Common myeloid progenitor, CD34-positive (primary cell): ENCODE measurements around the gene MAB21L4.

Source experiments
- CTCF ChIA-PET: fragments of 350-600 bp; sonication (Branson Sonifier 250); formaldehyde crosslinking; loops from one replicate; lab custom pipeline; 2021; ENCODE audit warnings: antibody characterized with exemption; lab: Charles Lee
- POLR2A ChIA-PET: fragments of 350-600 bp; sonication (Branson Sonifier 250); formaldehyde crosslinking; loops from one replicate; lab custom pipeline; 2021; ENCODE audit warnings: antibody characterized with exemption; lab: Charles Lee
- DNase-seq, 3 donors: peaks; one replicate each; pipeline versions ENCODE4 v3.0.0 to v3.0.0-alpha.2; 2013
- H3K27ac ChIP-seq, 2 experiments: 1 replicate in 1 of 2; 2 replicates in 1 of 2; pipeline ENCODE4 v1.7.0; 2013; ENCODE audit warnings: inconsistent platforms in 2 of 2, low read length in 2 of 2, mild to moderate bottlenecking in 2 of 2, low read depth in 1 of 2, moderate library complexity in 1 of 2; ENCODE audit not compliant: severe bottlenecking in 2 of 2, insufficient read depth in 1 of 2, poor library complexity in 1 of 2
- H3K27me3 ChIP-seq, 5 experiments: replicated peaks in 2 of 5; 1 replicate in 3 of 5; 2 replicates in 2 of 5; pipeline versions ENCODE4 v1.6.1 to v1.7.0; 2013; ENCODE audit warnings: low read length in 4 of 5, mild to moderate bottlenecking in 2 of 5, moderate library complexity in 2 of 5, inconsistent platforms in 1 of 5; ENCODE audit not compliant: insufficient read depth in 5 of 5, control insufficient read depth in 4 of 5
- H3K36me3 ChIP-seq, 4 experiments: 1 replicate in 2 of 4; 2 replicates in 2 of 4; pipeline versions ENCODE4 v1.6.1 to v1.7.0; 2013; ENCODE audit warnings: low read length in 3 of 4, control low read depth in 1 of 4, mild to moderate bottlenecking in 1 of 4; ENCODE audit not compliant: control insufficient read depth in 4 of 4, insufficient read depth in 4 of 4
- H3K4me1 ChIP-seq, 4 experiments: 1 replicate in 3 of 4; 2 replicates in 1 of 4; pipeline versions ENCODE4 v1.6.1 to v1.7.1; 2013; ENCODE audit warnings: low read length in 3 of 4, mild to moderate bottlenecking in 3 of 4, control low read depth in 1 of 4, inconsistent platforms in 1 of 4, moderate library complexity in 1 of 4; ENCODE audit not compliant: control insufficient read depth in 4 of 4, insufficient read depth in 4 of 4; ENCODE audit errors: control extremely low read depth in 1 of 4
- H3K4me3 ChIP-seq, 7 experiments: 1 replicate in 4 of 7; 2 replicates in 3 of 7; pipeline versions ENCODE4 v1.5.1 to v1.7.0; 2013; ENCODE audit warnings: mild to moderate bottlenecking in 7 of 7, low read length in 6 of 7, moderate library complexity in 6 of 7, inconsistent platforms in 2 of 7, low read depth in 2 of 7, control low read depth in 1 of 7; ENCODE audit not compliant: insufficient read depth in 4 of 7, control insufficient read depth in 1 of 7; ENCODE audit errors: extremely low read depth in 1 of 7
- H3K9me3 ChIP-seq, 5 experiments: 1 replicate in 4 of 5; 2 replicates in 1 of 5; pipeline versions ENCODE4 v1.6.1 to v1.7.1; 2013; ENCODE audit warnings: low read length in 4 of 5, mild to moderate bottlenecking in 2 of 5, inconsistent platforms in 1 of 5, low read depth in 1 of 5, moderate library complexity in 1 of 5; ENCODE audit not compliant: control insufficient read depth in 4 of 5, insufficient read depth in 2 of 5; ENCODE audit errors: control extremely low read depth in 1 of 5
- WGBS: methylation state at CpG from one replicate; pipeline ENCODE4 v1.1.5; 2013; ENCODE audit not compliant: insufficient coverage; 5-methylcytosine and 5-hydroxymethylcytosine counted together

The MAB21L4 gene

GRCh38 chr2:240932724-240933047, 36.7 kb upstream of the MAB21L4 start:
- POLR2A ChIA-PET = no interaction called here
- CTCF ChIA-PET = no interaction called here
- H3K36me3 ChIP-seq = no peaks in the 10 kb centered on the region
- H3K4me3 ChIP-seq = no peak overlapping the region
- peaks cover 0 to 7% (median 2%) of the 10 kb centered on the region in 5 experiments for H3K9me3 ChIP-seq
- 95% methylated on average over 7 of the region's 11 CpGs for WGBS
- H3K27me3 ChIP-seq = peaks cover 0 to 6% (median 0%) of the 10 kb centered on the region in 5 experiments
- H3K4me1 ChIP-seq = no peaks in the 10 kb centered on the region
- no peak for DNase-seq
- no peak overlapping the region for H3K27ac ChIP-seq

DNA sequence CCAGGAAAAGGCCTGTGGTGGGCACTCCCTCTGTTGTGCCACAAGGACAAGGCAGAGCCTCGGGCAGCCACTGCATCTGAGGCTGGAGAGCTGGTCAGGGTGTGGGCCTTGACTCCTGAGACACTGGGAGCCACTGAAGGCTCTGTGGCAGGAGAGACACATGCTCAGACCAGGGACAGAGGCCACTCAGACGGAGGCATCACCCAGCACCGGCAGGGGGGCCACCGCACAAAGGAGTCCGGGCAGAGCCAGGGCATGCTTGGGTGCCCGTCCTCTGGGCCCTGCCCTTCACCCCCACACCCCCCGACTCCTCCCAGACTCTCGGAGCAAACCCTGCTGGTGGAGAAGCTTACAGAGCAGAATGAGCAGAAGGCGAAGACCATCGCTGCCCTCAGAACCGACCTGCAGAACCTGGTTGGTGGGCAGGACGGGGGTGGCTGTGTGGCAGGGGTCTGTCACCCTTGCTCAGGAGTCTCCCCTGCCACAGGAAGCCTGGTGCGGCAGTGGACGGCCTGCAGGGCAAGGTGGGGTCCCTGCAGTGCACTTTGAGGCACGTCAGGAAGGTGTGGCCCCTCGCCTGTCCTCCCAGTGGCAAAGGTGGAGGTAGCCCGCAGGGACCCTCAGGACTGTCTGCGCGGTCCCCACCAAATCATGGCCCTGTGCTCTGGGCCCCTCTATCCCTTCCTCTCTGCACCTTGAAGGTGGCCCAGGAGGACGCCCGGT, 36.2 kb upstream of the MAB21L4 start:
- Histone ChIP-seq H3K36me3 (no peaks in the 10 kb centered on the region), H3K4me3 (no peak overlapping the region), H3K27me3 (peaks cover 0 to 6% (median 0%) of the 10 kb centered on the region in 5 experiments), H3K9me3 (peaks cover 0 to 5% (median under 1%) of the 10 kb centered on the region in 5 experiments), H3K4me1 (no peaks in the 10 kb centered on the region), H3K27ac (no peak overlapping the region)
- DNase-seq = no peak
- ChIA-PET CTCF (no interaction called here), POLR2A (no interaction called here)
- 94% methylated on average over 14 of the region's 21 CpGs for WGBS

DNA sequence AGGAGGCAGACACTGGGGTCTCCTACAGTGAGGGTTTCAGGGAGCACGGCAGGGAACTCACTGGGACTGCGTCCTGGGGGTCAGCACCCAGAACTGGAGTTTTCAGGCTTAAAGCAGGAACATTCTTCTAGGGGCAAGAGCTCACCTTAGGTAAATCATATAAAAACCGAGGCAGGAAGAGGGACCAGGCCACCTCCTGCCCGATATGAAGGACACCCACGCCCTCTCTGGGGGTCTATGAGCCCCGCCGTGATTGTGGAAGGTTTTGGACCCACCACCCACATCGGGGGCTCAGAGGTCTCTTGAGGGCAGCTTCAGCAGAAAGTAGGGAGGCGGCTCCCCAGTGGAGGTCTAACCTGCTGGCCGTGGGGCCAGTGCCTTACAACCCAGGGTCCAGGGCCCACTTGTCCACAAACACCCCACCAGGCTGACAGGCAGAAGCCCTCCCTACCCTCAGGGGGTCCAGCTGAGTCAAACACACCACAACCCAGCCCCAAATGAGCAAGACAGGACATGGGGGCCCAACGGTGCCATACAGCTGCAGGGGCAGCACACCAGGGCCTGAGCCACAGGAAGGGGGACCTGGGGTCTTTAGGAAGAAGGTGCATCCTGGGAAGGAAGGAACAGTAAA, 35.5 kb upstream of the MAB21L4 start:
- no peaks in the 10 kb centered on the region for H3K4me1 ChIP-seq
- ChIA-PET CTCF (no interaction called here), POLR2A (interaction anchor here (1.0 kb wide), 1 partner anchor 25 kb away, joined by 3 read pairs; no protein-coding TSS in a partner anchor)

GRCh38 chr2:240930631-240931318, 34.8 kb upstream of the MAB21L4 start:
- ChIA-PET CTCF (no interaction called here), POLR2A (interaction anchor here (1.0 kb wide), 1 partner anchor 25 kb away, joined by 3 read pairs; no protein-coding TSS in a partner anchor)
- Histone ChIP-seq H3K27ac (no peak overlapping the region), H3K4me3 (no peak overlapping the region), H3K36me3 (no peaks in the 10 kb centered on the region), H3K4me1 (no peaks in the 10 kb centered on the region), H3K27me3 (peaks cover 0 to 8% (median 0%) of the 10 kb centered on the region in 5 experiments), H3K9me3 (no peaks in the 10 kb centered on the region)
- no peak for DNase-seq
- 97% methylated on average over 25 of the region's 26 CpGs for WGBS

More for the DNA sequence above, 35.5 kb upstream of the MAB21L4 start:
- H3K27ac ChIP-seq = no peak overlapping the region
- peaks cover 0 to under 1% (median 0%) of the 10 kb centered on the region in 5 experiments for H3K9me3 ChIP-seq
- peaks cover 0 to 6% (median 0%) of the 10 kb centered on the region in 5 experiments for H3K27me3 ChIP-seq
- no peaks in the 10 kb centered on the region for H3K36me3 ChIP-seq
- no peak overlapping the region for H3K4me3 ChIP-seq
- 94% methylated on average over 10 of the region's 11 CpGs for WGBS
- DNase-seq = no peak

DNA sequence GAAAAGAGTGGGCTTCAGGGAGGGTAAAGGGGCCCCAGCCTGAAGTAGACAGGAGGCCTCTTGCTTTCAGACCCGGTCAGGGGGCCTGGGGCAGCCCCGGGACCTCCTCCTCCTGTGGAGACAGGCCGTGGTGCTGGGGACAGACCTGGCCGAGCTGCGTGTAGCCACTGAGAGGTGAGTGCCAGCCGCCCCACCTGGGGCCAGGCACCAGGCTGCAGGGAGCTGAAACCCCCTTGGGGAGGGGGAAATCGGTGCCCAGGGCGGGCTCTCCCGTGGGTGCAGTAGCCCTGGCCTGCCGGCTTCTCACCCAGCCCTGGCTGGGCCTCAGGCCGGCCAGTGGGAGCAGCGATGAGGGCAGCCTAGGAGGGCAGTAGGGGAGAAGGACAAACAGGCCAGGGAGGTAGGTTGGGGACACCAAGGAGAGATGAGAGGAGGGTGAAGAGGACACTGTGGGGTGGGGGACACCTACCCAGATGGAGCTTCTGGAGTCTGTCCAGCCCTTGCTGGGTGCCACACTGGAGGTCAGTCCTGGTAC, 34.2 kb upstream of the MAB21L4 start:
- Histone ChIP-seq H3K4me1 (no peaks in the 10 kb centered on the region), H3K27me3 (peaks cover 0 to 8% (median 0%) of the 10 kb centered on the region in 5 experiments), H3K27ac (no peak overlapping the region), H3K36me3 (no peaks in the 10 kb centered on the region), H3K9me3 (no peaks in the 10 kb centered on the region), H3K4me3 (no peak overlapping the region)
- DNase-seq = no peak
- CTCF ChIA-PET = no interaction called here
- WGBS = 97% methylated on average over 9 of the region's 12 CpGs
- POLR2A ChIA-PET = interaction anchor here (1.0 kb wide), 1 partner anchor 26 kb away, joined by 3 read pairs; no protein-coding TSS in a partner anchor

GRCh38 chr2:240929364-240930095, 33.6 kb upstream of the MAB21L4 start:
- Histone ChIP-seq H3K4me1 (no peaks in the 10 kb centered on the region), H3K27ac (no peak overlapping the region), H3K27me3 (peaks cover 0 to 8% (median 0%) of the 10 kb centered on the region in 5 experiments), H3K4me3 (no peak overlapping the region), H3K36me3 (no peaks in the 10 kb centered on the region), H3K9me3 (no peaks in the 10 kb centered on the region)
- CTCF ChIA-PET = no interaction called here
- POLR2A ChIA-PET = no interaction called here
- WGBS = 98% methylated on average over 6 of the region's 10 CpGs
- no peak for DNase-seq
